WTC11 (cell line): ENCODE measurements around the gene ADCY5.

Experiments used
- ELF4 ChIP-seq: sonication (generic); formaldehyde crosslinking; IDR thresholded peaks from 2 replicates; pipeline ENCODE4 v1.8.1; 2022; ENCODE audit warnings: low read depth, mild to moderate bottlenecking, moderate library complexity, missing genetic modification reagents
- ESRRA ChIP-seq: sonication (generic); formaldehyde crosslinking; IDR thresholded peaks from 2 replicates; pipeline ENCODE4 v1.8.1; 2022; ENCODE audit warnings: mild to moderate bottlenecking, missing genetic modification reagents, borderline replicate concordance
- IRF2 ChIP-seq: sonication (generic); formaldehyde crosslinking; IDR thresholded peaks from 2 replicates; pipeline ENCODE4 v1.8.0; 2022; ENCODE audit warnings: low read depth, missing genetic modification reagents, borderline replicate concordance
- JUN ChIP-seq: sonication (generic); formaldehyde crosslinking; IDR thresholded peaks from 2 replicates; pipeline ENCODE4 v1.8.0; 2023; ENCODE audit warnings: mild to moderate bottlenecking, missing genetic modification reagents
- NFATC4 ChIP-seq: fragments of 250-450 bp; sonication (Bioruptor Pico); IDR thresholded peaks from 2 replicates; pipeline ENCODE4 v1.9.0; 2021; ENCODE audit warnings: mild to moderate bottlenecking
- NR2C2 ChIP-seq: sonication (generic); formaldehyde crosslinking; IDR thresholded peaks from 2 replicates; pipeline ENCODE4 v1.8.0; 2022; ENCODE audit warnings: mild to moderate bottlenecking, missing genetic modification reagents
- SP1 ChIP-seq: sonication (generic); formaldehyde crosslinking; conservative IDR thresholded peaks from 2 replicates; pipeline ENCODE4 v1.8.1; 2022; ENCODE audit warnings: missing genetic modification reagents
- ZNF671 ChIP-seq: fragments of 250-450 bp; sonication (Bioruptor Pico); IDR thresholded peaks from 2 replicates; pipeline ENCODE4 v1.8.0; 2021; ENCODE audit warnings: mild to moderate bottlenecking
- TF ChIP-seq, protein P1 (sequence below): sonication (generic); formaldehyde crosslinking; IDR thresholded peaks from 2 replicates; pipeline ENCODE4 v1.8.1; 2022; ENCODE audit warnings: mild to moderate bottlenecking, moderate library complexity, missing genetic modification reagents
- TF ChIP-seq, protein P2 (sequence below): fragments of 200-600 bp; IDR thresholded peaks from 2 replicates; pipeline ENCODE4 v1.8.0; 2022; ENCODE audit warnings: antibody characterized with exemption
- TF ChIP-seq, protein P3 (sequence below): sonication (generic); formaldehyde crosslinking; IDR thresholded peaks from 2 replicates; pipeline ENCODE4 v1.8.0; 2022; ENCODE audit warnings: mild to moderate bottlenecking, missing genetic modification reagents
- TF ChIP-seq, protein P4 (sequence below): fragments of 250-450 bp; sonication (Bioruptor Pico); IDR thresholded peaks from 2 replicates; pipeline ENCODE4 v1.9.0; 2021; ENCODE audit warnings: mild to moderate bottlenecking, borderline replicate concordance
- TF ChIP-seq, protein P5 (sequence below): sonication (generic); formaldehyde crosslinking; IDR thresholded peaks from 2 replicates; pipeline ENCODE4 v1.8.0; 2023; ENCODE audit warnings: mild to moderate bottlenecking, missing genetic modification reagents

DNA sequence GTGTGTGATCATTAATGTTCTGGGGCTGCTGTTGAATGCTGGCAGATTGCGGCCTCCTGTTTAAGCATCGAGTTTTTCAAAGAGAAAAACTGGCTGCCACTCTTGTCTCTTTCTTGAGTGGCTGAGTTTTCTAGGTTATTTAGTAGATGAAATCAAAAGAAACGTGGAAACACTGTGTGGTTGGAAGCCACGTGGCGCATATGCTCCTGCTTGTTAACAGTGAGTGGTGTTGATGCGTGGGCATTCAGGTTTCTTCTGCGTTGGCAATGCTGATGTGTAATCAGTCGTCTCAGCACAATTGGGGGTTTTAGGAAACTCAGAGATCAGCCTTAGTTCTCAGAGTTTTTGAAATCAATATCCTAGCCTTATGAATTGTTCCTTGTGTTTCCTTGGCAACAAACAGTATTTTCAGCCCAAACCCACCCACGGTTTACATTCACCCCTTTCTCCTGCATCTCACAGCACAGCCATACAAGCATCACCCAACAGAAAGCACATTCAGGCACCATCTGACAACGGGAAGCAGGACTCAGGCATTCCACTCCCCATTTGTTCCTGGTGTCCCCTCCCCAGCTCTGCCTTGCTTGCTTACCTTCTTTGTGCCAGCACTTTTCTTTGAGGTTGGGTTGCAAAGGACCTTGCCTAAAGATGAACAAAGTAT, 172.4 kb downstream of the ADCY5 start:
- TF ChIP-seq, protein P1, sequence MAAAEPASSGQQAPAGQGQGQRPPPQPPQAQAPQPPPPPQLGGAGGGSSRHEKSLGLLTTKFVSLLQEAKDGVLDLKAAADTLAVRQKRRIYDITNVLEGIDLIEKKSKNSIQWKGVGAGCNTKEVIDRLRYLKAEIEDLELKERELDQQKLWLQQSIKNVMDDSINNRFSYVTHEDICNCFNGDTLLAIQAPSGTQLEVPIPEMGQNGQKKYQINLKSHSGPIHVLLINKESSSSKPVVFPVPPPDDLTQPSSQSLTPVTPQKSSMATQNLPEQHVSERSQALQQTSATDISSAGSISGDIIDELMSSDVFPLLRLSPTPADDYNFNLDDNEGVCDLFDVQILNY: no peak
- TF ChIP-seq IRF2: no peak
- TF ChIP-seq, protein P2, sequence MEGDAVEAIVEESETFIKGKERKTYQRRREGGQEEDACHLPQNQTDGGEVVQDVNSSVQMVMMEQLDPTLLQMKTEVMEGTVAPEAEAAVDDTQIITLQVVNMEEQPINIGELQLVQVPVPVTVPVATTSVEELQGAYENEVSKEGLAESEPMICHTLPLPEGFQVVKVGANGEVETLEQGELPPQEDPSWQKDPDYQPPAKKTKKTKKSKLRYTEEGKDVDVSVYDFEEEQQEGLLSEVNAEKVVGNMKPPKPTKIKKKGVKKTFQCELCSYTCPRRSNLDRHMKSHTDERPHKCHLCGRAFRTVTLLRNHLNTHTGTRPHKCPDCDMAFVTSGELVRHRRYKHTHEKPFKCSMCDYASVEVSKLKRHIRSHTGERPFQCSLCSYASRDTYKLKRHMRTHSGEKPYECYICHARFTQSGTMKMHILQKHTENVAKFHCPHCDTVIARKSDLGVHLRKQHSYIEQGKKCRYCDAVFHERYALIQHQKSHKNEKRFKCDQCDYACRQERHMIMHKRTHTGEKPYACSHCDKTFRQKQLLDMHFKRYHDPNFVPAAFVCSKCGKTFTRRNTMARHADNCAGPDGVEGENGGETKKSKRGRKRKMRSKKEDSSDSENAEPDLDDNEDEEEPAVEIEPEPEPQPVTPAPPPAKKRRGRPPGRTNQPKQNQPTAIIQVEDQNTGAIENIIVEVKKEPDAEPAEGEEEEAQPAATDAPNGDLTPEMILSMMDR: no peak
- TF ChIP-seq, protein P3, sequence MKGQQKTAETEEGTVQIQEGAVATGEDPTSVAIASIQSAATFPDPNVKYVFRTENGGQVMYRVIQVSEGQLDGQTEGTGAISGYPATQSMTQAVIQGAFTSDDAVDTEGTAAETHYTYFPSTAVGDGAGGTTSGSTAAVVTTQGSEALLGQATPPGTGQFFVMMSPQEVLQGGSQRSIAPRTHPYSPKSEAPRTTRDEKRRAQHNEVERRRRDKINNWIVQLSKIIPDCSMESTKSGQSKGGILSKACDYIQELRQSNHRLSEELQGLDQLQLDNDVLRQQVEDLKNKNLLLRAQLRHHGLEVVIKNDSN: no peak
- TF ChIP-seq JUN (CRISPR knock-in tag): no peak
- no peak for TF ChIP-seq NFATC4
- TF ChIP-seq, protein P4, sequence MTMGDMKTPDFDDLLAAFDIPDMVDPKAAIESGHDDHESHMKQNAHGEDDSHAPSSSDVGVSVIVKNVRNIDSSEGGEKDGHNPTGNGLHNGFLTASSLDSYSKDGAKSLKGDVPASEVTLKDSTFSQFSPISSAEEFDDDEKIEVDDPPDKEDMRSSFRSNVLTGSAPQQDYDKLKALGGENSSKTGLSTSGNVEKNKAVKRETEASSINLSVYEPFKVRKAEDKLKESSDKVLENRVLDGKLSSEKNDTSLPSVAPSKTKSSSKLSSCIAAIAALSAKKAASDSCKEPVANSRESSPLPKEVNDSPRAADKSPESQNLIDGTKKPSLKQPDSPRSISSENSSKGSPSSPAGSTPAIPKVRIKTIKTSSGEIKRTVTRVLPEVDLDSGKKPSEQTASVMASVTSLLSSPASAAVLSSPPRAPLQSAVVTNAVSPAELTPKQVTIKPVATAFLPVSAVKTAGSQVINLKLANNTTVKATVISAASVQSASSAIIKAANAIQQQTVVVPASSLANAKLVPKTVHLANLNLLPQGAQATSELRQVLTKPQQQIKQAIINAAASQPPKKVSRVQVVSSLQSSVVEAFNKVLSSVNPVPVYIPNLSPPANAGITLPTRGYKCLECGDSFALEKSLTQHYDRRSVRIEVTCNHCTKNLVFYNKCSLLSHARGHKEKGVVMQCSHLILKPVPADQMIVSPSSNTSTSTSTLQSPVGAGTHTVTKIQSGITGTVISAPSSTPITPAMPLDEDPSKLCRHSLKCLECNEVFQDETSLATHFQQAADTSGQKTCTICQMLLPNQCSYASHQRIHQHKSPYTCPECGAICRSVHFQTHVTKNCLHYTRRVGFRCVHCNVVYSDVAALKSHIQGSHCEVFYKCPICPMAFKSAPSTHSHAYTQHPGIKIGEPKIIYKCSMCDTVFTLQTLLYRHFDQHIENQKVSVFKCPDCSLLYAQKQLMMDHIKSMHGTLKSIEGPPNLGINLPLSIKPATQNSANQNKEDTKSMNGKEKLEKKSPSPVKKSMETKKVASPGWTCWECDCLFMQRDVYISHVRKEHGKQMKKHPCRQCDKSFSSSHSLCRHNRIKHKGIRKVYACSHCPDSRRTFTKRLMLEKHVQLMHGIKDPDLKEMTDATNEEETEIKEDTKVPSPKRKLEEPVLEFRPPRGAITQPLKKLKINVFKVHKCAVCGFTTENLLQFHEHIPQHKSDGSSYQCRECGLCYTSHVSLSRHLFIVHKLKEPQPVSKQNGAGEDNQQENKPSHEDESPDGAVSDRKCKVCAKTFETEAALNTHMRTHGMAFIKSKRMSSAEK (CRISPR knock-in tag): no peak
- TF ChIP-seq SP1 (CRISPR knock-in tag): no peak
- TF ChIP-seq ELF4: no peak
- no peak for TF ChIP-seq NR2C2 (CRISPR knock-in tag)
- TF ChIP-seq, protein P5, sequence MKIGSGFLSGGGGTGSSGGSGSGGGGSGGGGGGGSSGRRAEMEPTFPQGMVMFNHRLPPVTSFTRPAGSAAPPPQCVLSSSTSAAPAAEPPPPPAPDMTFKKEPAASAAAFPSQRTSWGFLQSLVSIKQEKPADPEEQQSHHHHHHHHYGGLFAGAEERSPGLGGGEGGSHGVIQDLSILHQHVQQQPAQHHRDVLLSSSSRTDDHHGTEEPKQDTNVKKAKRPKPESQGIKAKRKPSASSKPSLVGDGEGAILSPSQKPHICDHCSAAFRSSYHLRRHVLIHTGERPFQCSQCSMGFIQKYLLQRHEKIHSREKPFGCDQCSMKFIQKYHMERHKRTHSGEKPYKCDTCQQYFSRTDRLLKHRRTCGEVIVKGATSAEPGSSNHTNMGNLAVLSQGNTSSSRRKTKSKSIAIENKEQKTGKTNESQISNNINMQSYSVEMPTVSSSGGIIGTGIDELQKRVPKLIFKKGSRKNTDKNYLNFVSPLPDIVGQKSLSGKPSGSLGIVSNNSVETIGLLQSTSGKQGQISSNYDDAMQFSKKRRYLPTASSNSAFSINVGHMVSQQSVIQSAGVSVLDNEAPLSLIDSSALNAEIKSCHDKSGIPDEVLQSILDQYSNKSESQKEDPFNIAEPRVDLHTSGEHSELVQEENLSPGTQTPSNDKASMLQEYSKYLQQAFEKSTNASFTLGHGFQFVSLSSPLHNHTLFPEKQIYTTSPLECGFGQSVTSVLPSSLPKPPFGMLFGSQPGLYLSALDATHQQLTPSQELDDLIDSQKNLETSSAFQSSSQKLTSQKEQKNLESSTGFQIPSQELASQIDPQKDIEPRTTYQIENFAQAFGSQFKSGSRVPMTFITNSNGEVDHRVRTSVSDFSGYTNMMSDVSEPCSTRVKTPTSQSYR (CRISPR knock-in tag): no peak
- TF ChIP-seq ZNF671 (CRISPR knock-in tag): no peak
- TF ChIP-seq ESRRA (CRISPR knock-in tag): no peak
